ENCODE measurements around the gene CPE. TPM values are rescaled to one million over a fixed set of nuclear protein-coding genes. Genes with fewer than 3 reads are reported as not detected.

Gene CPE
- total RNA-seq, 1 donor = 79.4 TPM

- TF ChIP-seq CTCF (IDR thresholded peaks at IDR 0.05; ENCODE audit: insufficient read depth, low read length) = no peak
- peak; percentile 75 for DNase-seq (ENCODE audit: low read depth)
Measured at GRCh38 chr4:165384598-165384997, 5.8 kb downstream of the CPE start.

GRCh38 chr4:165385126-165385525 is 6.3 kb downstream of the CPE start:
- no peak for TF ChIP-seq CTCF (IDR thresholded peaks at IDR 0.05; ENCODE audit: insufficient read depth, low read length)
- no peak for DNase-seq (ENCODE audit: low read depth)
- no peak overlapping the region for H3K4me3 ChIP-seq (ENCODE audit: low read depth, low read length)

More at GRCh38 chr4:165384598-165384997, 5.8 kb downstream of the CPE start:
- no peak overlapping the region for H3K4me3 ChIP-seq (ENCODE audit: low read depth, low read length)

- no peak for TF ChIP-seq CTCF (IDR thresholded peaks at IDR 0.05; ENCODE audit: insufficient read depth, low read length)
- DNase-seq (ENCODE audit: low read depth) = no peak
Measured at GRCh38 chr4:165386328-165386727, 7.5 kb downstream of the CPE start.

GRCh38 chr4:165388756-165389155 is 9.9 kb downstream of the CPE start:
- no peak for DNase-seq (ENCODE audit: low read depth)
- H3K4me3 ChIP-seq (ENCODE audit: low read depth, low read length) = no peak overlapping the region
- TF ChIP-seq CTCF (IDR thresholded peaks at IDR 0.05; ENCODE audit: insufficient read depth, low read length) = no peak

More at GRCh38 chr4:165386328-165386727, 7.5 kb downstream of the CPE start:
- no peak overlapping the region for H3K4me3 ChIP-seq (ENCODE audit: low read depth, low read length)

- H3K4me3 ChIP-seq (ENCODE audit: low read depth, low read length) = no peak overlapping the region
- DNase-seq (ENCODE audit: low read depth) = no peak
- no peak for TF ChIP-seq CTCF (IDR thresholded peaks at IDR 0.05; ENCODE audit: insufficient read depth, low read length)
Measured at GRCh38 chr4:165393051-165393450, 14.2 kb downstream of the CPE start.

GRCh38 chr4:165393704-165394103 is 14.9 kb downstream of the CPE start:
- peak; percentile 46 for DNase-seq (ENCODE audit: low read depth)
- no peak overlapping the region for H3K4me3 ChIP-seq (ENCODE audit: low read depth, low read length)
- no peak for TF ChIP-seq CTCF (IDR thresholded peaks at IDR 0.05; ENCODE audit: insufficient read depth, low read length)

- TF ChIP-seq CTCF (IDR thresholded peaks at IDR 0.05; ENCODE audit: insufficient read depth, low read length) = no peak
- no peak overlapping the region for H3K4me3 ChIP-seq (ENCODE audit: low read depth, low read length)
- peak; percentile 91 for DNase-seq (ENCODE audit: low read depth)
Measured at GRCh38 chr4:165394275-165394674, 15.5 kb downstream of the CPE start.

Measured in fibroblast of the aortic adventitia (primary cell).